ENCODE measurements around the gene SLC45A1.

SLC45A1 gene

GRCh38 chr1:8338526-8339202 is 20.8 kb downstream of the SLC45A1 start:
- H2AFZ ChIP-seq: no peak overlapping the region
- no peak overlapping the region for H3K4me3 ChIP-seq (ENCODE audit: low read depth, low read length)
- H3K4me2 ChIP-seq (ENCODE audit: low read length): no peak overlapping the region
- H3K4me1 ChIP-seq: no peaks in the 10 kb centered on the region
- H3K36me3 ChIP-seq (ENCODE audit: control insufficient read depth, insufficient read depth, low read length): no peaks in the 10 kb centered on the region
- TF ChIP-seq, protein P1, sequence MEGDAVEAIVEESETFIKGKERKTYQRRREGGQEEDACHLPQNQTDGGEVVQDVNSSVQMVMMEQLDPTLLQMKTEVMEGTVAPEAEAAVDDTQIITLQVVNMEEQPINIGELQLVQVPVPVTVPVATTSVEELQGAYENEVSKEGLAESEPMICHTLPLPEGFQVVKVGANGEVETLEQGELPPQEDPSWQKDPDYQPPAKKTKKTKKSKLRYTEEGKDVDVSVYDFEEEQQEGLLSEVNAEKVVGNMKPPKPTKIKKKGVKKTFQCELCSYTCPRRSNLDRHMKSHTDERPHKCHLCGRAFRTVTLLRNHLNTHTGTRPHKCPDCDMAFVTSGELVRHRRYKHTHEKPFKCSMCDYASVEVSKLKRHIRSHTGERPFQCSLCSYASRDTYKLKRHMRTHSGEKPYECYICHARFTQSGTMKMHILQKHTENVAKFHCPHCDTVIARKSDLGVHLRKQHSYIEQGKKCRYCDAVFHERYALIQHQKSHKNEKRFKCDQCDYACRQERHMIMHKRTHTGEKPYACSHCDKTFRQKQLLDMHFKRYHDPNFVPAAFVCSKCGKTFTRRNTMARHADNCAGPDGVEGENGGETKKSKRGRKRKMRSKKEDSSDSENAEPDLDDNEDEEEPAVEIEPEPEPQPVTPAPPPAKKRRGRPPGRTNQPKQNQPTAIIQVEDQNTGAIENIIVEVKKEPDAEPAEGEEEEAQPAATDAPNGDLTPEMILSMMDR (IDR thresholded peaks at IDR 0.05): no peak
- no peaks in the 10 kb centered on the region for H3K9me3 ChIP-seq (ENCODE audit: control insufficient read depth, low read length)
- H3K79me2 ChIP-seq: no peaks in the 10 kb centered on the region
- no peak overlapping the region for H3K9ac ChIP-seq
- no peaks in the 10 kb centered on the region for H3K27me3 ChIP-seq (ENCODE audit: control insufficient read depth, insufficient read depth, low read length)
- no peak overlapping the region for H3K27ac ChIP-seq

GRCh38 chr1:8339203-8339600 is 21.3 kb downstream of the SLC45A1 start:
- TF ChIP-seq, protein P1 (IDR thresholded peaks at IDR 0.05): no peak
- H3K4me2 ChIP-seq (ENCODE audit: low read length): no peak overlapping the region
- no peaks in the 10 kb centered on the region for H3K36me3 ChIP-seq (ENCODE audit: control insufficient read depth, insufficient read depth, low read length)
- H3K9me3 ChIP-seq (ENCODE audit: control insufficient read depth, low read length): no peaks in the 10 kb centered on the region
- H3K79me2 ChIP-seq: no peaks in the 10 kb centered on the region
- H3K4me3 ChIP-seq (ENCODE audit: low read depth, low read length): no peak overlapping the region
- H2AFZ ChIP-seq: no peak overlapping the region
- H3K27ac ChIP-seq: no peak overlapping the region
- H3K9ac ChIP-seq: no peak overlapping the region
- no peaks in the 10 kb centered on the region for H3K27me3 ChIP-seq (ENCODE audit: control insufficient read depth, insufficient read depth, low read length)
- H3K4me1 ChIP-seq: no peaks in the 10 kb centered on the region

DNA sequence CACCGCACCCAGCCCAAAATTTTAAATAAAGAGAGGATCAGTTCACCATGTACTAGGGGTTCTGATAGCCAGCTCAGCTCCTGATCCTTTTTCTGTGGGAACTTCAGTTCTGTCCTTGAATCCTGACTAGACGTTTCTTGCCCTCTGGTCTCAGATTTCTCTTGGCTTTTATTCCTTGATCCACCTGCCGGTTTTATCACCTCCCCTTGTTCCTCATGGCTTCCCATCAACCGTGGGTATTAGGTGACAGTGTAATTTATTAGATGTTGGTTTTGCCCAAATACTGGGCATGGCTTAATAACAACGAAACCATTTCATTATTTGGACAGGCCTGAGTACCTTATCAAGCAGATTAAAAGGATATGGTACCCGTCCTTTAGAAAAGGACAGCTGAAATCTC is 22.5 kb downstream of the SLC45A1 start:
- Histone ChIP-seq H3K4me3 (ENCODE audit: low read depth, low read length) (no peak overlapping the region), H2AFZ (no peak overlapping the region), H3K4me2 (ENCODE audit: low read length) (no peak overlapping the region), H3K27ac (no peak overlapping the region), H3K79me2 (no peaks in the 10 kb centered on the region), H3K9ac (no peak overlapping the region), H3K9me3 (ENCODE audit: control insufficient read depth, low read length) (no peaks in the 10 kb centered on the region), H3K36me3 (ENCODE audit: control insufficient read depth, insufficient read depth, low read length) (no peaks in the 10 kb centered on the region), H3K4me1 (no peaks in the 10 kb centered on the region), H3K27me3 (ENCODE audit: control insufficient read depth, insufficient read depth, low read length) (no peaks in the 10 kb centered on the region)
- TF ChIP-seq, protein P1 (IDR thresholded peaks at IDR 0.05): no peak

DNA sequence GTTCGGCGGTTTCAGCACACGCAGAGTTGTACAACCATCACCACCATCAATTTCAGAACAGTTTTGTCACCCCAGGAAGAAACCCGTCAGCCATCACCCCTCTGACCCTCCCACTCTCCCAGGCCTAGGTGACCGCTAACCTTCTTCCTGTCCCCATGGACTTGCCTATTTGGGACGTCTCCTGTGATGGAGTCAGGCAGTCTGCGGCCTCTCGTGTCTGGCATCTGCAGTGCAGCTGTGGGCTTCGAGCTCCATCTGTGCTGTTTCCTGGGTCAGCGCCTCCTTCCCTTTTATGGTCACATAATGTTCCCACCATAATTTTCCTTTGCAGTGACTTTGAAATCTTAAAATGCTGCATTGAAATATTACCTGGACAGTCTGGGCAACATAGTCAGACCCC is 24.4 kb downstream of the SLC45A1 start:
- Histone ChIP-seq H3K36me3 (ENCODE audit: control insufficient read depth, insufficient read depth, low read length) (no peaks in the 10 kb centered on the region), H3K9me3 (ENCODE audit: control insufficient read depth, low read length) (no peaks in the 10 kb centered on the region), H3K9ac (no peak overlapping the region), H3K27ac (no peak overlapping the region), H3K4me3 (ENCODE audit: low read depth, low read length) (no peak overlapping the region), H3K4me2 (ENCODE audit: low read length) (no peak overlapping the region), H3K4me1 (no peaks in the 10 kb centered on the region), H3K27me3 (ENCODE audit: control insufficient read depth, insufficient read depth, low read length) (no peaks in the 10 kb centered on the region), H3K79me2 (no peaks in the 10 kb centered on the region), H2AFZ (no peak overlapping the region)
- TF ChIP-seq, protein P1 (IDR thresholded peaks at IDR 0.05): no peak

GRCh38 chr1:8343044-8343443 is 25.1 kb downstream of the SLC45A1 start:
- H3K27me3 ChIP-seq (ENCODE audit: control insufficient read depth, insufficient read depth, low read length): no peaks in the 10 kb centered on the region
- H3K36me3 ChIP-seq (ENCODE audit: control insufficient read depth, insufficient read depth, low read length): no peaks in the 10 kb centered on the region
- no peak overlapping the region for H2AFZ ChIP-seq
- no peaks in the 10 kb centered on the region for H3K9me3 ChIP-seq (ENCODE audit: control insufficient read depth, low read length)
- H3K4me1 ChIP-seq: no peaks in the 10 kb centered on the region
- no peak overlapping the region for H3K9ac ChIP-seq
- TF ChIP-seq, protein P1 (IDR thresholded peaks at IDR 0.05): no peak
- H3K4me3 ChIP-seq (ENCODE audit: low read depth, low read length): no peak overlapping the region
- no peak overlapping the region for H3K27ac ChIP-seq
- no peak overlapping the region for H3K4me2 ChIP-seq (ENCODE audit: low read length)
- no peaks in the 10 kb centered on the region for H3K79me2 ChIP-seq
